ENCODE data around the gene TRAF7.

The TRAF7 gene

DNA sequence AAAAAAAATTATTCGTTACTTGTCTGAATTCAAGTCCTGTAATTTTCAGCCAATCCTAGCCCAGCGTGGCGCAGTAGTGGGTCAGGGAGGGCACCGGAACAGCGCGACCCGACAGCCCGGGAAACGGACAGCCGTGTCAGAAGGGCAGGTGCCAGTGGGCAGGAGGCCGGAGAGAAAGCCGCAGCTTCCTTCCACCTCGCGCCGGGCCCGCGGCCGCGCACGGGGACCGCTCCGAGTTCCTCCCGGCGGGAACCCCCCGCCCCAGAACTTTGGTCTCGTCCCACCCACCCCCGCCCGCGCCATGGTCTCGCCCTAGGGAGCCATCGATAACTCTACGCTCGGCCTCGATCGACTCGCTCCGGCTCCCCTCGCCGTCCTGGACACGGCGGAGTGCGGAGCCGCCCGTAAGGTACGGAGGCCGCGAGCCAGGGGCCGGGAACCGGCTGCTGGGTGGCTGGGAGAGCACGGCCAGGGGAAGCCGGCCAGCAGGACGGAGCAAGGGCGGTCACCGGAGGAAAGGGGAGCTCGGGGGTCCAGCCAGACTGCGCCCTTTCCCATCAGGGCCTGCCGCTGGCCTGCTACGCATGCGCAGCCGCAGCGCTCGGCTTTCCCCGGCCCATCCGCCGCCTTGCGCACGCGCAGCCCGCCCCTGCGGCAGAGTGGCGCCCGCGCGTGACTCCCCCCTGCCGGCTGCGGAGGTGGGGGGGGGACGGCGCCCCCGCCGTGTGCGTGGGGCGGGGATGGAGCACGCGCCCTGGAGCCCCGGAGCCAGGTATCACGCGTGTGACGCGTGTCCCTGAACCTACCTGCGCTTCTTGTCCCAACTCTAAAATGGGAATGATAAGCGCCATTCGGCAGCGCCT, 49.8 kb downstream of the TRAF7 start, which contains the start of gene MLST8:
Gene MLST8, plus strand, starts transcription at position 351 of the 863 bp plus-strand sequence. CDS start 632 bp downstream, outside the sequence.
- 0 out of 2 replicates have a peak, but pooled peaks cover 2% of the 10 kb centered on the region for H3K27me3 ChIP-seq (ENCODE audit: low read depth, low read length)
- H3K9me3 ChIP-seq (ENCODE audit: insufficient read depth, low read length) = no peaks in the 10 kb centered on the region
- no peak for TF ChIP-seq CTCF (IDR thresholded peaks at IDR 0.05; ENCODE audit: low read depth, low read length)
- TF ChIP-seq EZH2phosphoT487 (IDR thresholded peaks at IDR 0.05; ENCODE audit: low read depth) = no peak
- peaks cover 17% of the 10 kb centered on the region for H3K79me2 ChIP-seq (ENCODE audit: low read length)
- peak within 1 kb of the TSS; percentile 70 for H3K27ac ChIP-seq (ENCODE audit: low read length)
- H3K4me1 ChIP-seq (ENCODE audit: low read length) = peaks cover 13% of the 10 kb centered on the region
- peak within 1 kb of the TSS; percentile 78 for H3K9ac ChIP-seq (ENCODE audit: low read length)
- H3K4me2 ChIP-seq (ENCODE audit: low read length) = peak within 1 kb of the TSS; percentile 90
- peak within 1 kb of the TSS; percentile 83 for H3K4me3 ChIP-seq (ENCODE audit: low read length)
- peaks cover 15% of the 10 kb centered on the region for H3K36me3 ChIP-seq (replicated peaks; ENCODE audit: low read depth, low read length)
- H4K20me1 ChIP-seq (ENCODE audit: insufficient read depth, low read length) = no peaks in the 10 kb centered on the region
- H2AFZ ChIP-seq (ENCODE audit: low read depth, low read length) = peak within 1 kb of the TSS; percentile 49

GRCh38 chr16:2205967-2206313, 50.4 kb downstream of the TRAF7 start:
- peak overlapping the region; percentile 78 for H3K9ac ChIP-seq (ENCODE audit: low read length)
- peak overlapping the region; percentile 70 for H3K27ac ChIP-seq (ENCODE audit: low read length)
- H3K4me2 ChIP-seq (ENCODE audit: low read length) = peak overlapping the region; percentile 87
- H3K36me3 ChIP-seq (replicated peaks; ENCODE audit: low read depth, low read length) = peaks cover 15% of the 10 kb centered on the region
- no peak for TF ChIP-seq CTCF (IDR thresholded peaks at IDR 0.05; ENCODE audit: low read depth, low read length)
- no peak for TF ChIP-seq EZH2phosphoT487 (IDR thresholded peaks at IDR 0.05; ENCODE audit: low read depth)
- H3K79me2 ChIP-seq (ENCODE audit: low read length) = peaks cover 17% of the 10 kb centered on the region
- H3K4me1 ChIP-seq (ENCODE audit: low read length) = peaks cover 13% of the 10 kb centered on the region
- H3K9me3 ChIP-seq (ENCODE audit: insufficient read depth, low read length) = no peaks in the 10 kb centered on the region
- H2AFZ ChIP-seq (ENCODE audit: low read depth, low read length) = no peak overlapping the region
- H3K27me3 ChIP-seq (ENCODE audit: low read depth, low read length) = no peaks in the 10 kb centered on the region
- H3K4me3 ChIP-seq (ENCODE audit: low read length) = peak overlapping the region; percentile 83
- H4K20me1 ChIP-seq (ENCODE audit: insufficient read depth, low read length) = no peaks in the 10 kb centered on the region

DNA sequence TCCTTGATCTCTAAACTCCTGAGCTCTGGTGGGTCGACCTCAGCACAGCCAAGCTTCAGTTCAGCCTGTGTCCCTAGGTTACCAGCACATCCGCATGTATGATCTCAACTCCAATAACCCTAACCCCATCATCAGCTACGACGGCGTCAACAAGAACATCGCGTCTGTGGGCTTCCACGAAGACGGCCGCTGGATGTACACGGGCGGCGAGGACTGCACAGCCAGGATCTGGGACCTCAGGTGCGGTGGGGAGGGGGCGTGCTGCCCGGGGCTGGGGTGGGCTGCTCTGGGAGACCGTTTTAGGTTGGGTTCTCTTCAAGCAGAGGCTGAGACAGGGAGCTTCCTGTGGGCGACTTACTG, 50.8 kb downstream of the TRAF7 start:
- Histone ChIP-seq H2AFZ (ENCODE audit: low read depth, low read length) (no peak overlapping the region), H3K36me3 (replicated peaks; ENCODE audit: low read depth, low read length) (peaks cover 15% of the 10 kb centered on the region), H3K4me3 (ENCODE audit: low read length) (peak overlapping the region; percentile 83), H3K27ac (ENCODE audit: low read length) (peak overlapping the region; percentile 70), H4K20me1 (ENCODE audit: insufficient read depth, low read length) (no peaks in the 10 kb centered on the region), H3K4me2 (ENCODE audit: low read length) (peak overlapping the region; percentile 87), H3K79me2 (ENCODE audit: low read length) (peaks cover 17% of the 10 kb centered on the region), H3K4me1 (ENCODE audit: low read length) (peaks cover 13% of the 10 kb centered on the region), H3K27me3 (ENCODE audit: low read depth, low read length) (no peaks in the 10 kb centered on the region), H3K9ac (ENCODE audit: low read length) (peak overlapping the region; percentile 78), H3K9me3 (ENCODE audit: insufficient read depth, low read length) (no peaks in the 10 kb centered on the region)
- no peak for TF ChIP-seq EZH2phosphoT487 (IDR thresholded peaks at IDR 0.05; ENCODE audit: low read depth)

GRCh38 chr16:2206780-2207433, 51.3 kb downstream of the TRAF7 start:
- Histone ChIP-seq H3K27ac (ENCODE audit: low read length) (no peak overlapping the region), H3K4me3 (ENCODE audit: low read length) (peak overlapping the region; percentile 83)

More at GRCh38 chr16:2206780-2207433, 51.3 kb downstream of the TRAF7 start:
- no peaks in the 10 kb centered on the region for H3K27me3 ChIP-seq (ENCODE audit: low read depth, low read length)
- peaks cover 13% of the 10 kb centered on the region for H3K4me1 ChIP-seq (ENCODE audit: low read length)
- peaks cover 17% of the 10 kb centered on the region for H3K79me2 ChIP-seq (ENCODE audit: low read length)
- no peak overlapping the region for H2AFZ ChIP-seq (ENCODE audit: low read depth, low read length)
- H4K20me1 ChIP-seq (ENCODE audit: insufficient read depth, low read length) = no peaks in the 10 kb centered on the region
- H3K4me2 ChIP-seq (ENCODE audit: low read length) = peak overlapping the region; percentile 87
- no peak overlapping the region for H3K9ac ChIP-seq (ENCODE audit: low read length)
- no peaks in the 10 kb centered on the region for H3K9me3 ChIP-seq (ENCODE audit: insufficient read depth, low read length)
- no peak for TF ChIP-seq EZH2phosphoT487 (IDR thresholded peaks at IDR 0.05; ENCODE audit: low read depth)
- no peak for TF ChIP-seq CTCF (IDR thresholded peaks at IDR 0.05; ENCODE audit: low read depth, low read length)
- peaks cover 15% of the 10 kb centered on the region for H3K36me3 ChIP-seq (replicated peaks; ENCODE audit: low read depth, low read length)

All from OCI-LY3 (cell line).